A673 (cell line): Measurements from ENCODE around the gene NHLRC4. TPM values are rescaled to one million over a fixed set of nuclear protein-coding genes. Genes with fewer than 3 reads are reported as not detected.

Experiments
- BruUV-seq: library from RNA; stranded (reverse); fragments of 400-500 nt; replicated peaks from 2 replicates; lab custom pipeline; 2021; lab: Mats Ljungman, UMichigan
- CTCF ChIA-PET: fragments of 300-600 bp; sonication (Branson Sonifier 250); formaldehyde crosslinking; loops from one replicate; lab custom pipeline; 2022; ENCODE audit warnings: antibody characterized with exemption; lab: Charles Lee
- POLR2A ChIA-PET: fragments of 300-600 bp; sonication (Branson Sonifier 250); formaldehyde crosslinking; loops from one replicate; lab custom pipeline; 2022; ENCODE audit warnings: antibody characterized with exemption; ENCODE audit not compliant: low non-redundant PET; lab: Charles Lee
- DNase-seq: peaks from one replicate; pipeline ENCODE4 v3.0.0-alpha.2; 2015; ENCODE audit warnings: low spot score
- H3K27ac ChIP-seq: fragments of 200-600 bp; sonication (generic); 2 replicates; pipeline ENCODE4 v1.5.1; 2016; ENCODE audit warnings: mixed run types, low read depth, mild to moderate bottlenecking, mixed read lengths, antibody characterized with exemption, low read length; ENCODE audit not compliant: poor library complexity, severe bottlenecking
- H3K27me3 ChIP-seq: fragments of 200-600 bp; sonication (generic); replicated peaks from 2 replicates; pipeline ENCODE4 v1.6.1; 2017; ENCODE audit warnings: mixed run types, low read depth, mild to moderate bottlenecking, mixed read lengths, antibody characterized with exemption, low read length; ENCODE audit not compliant: insufficient read depth, poor library complexity
- H3K36me3 ChIP-seq: fragments of 200-600 bp; sonication (generic); 2 replicates; pipeline ENCODE4 v1.6.1; 2016; ENCODE audit warnings: mixed run types, mild to moderate bottlenecking, mixed read lengths, antibody characterized with exemption, low read length; ENCODE audit not compliant: insufficient read depth, poor library complexity, severe bottlenecking
- H3K4me1 ChIP-seq: fragments of 200-600 bp; sonication (generic); 2 replicates; pipeline ENCODE4 v1.6.1; 2017; ENCODE audit warnings: mixed run types, mild to moderate bottlenecking, mixed read lengths, antibody characterized with exemption, low read length; ENCODE audit not compliant: insufficient read depth, poor library complexity, severe bottlenecking
- H3K4me3 ChIP-seq: fragments of 200-600 bp; sonication (generic); 2 replicates; pipeline ENCODE4 v1.5.1; 2016; ENCODE audit warnings: low read depth, mixed run types, mild to moderate bottlenecking, mixed read lengths, low read length; ENCODE audit not compliant: poor library complexity, severe bottlenecking
- H3K9me3 ChIP-seq: fragments of 200-600 bp; sonication (generic); 2 replicates; pipeline ENCODE4 v1.6.1; 2016; ENCODE audit warnings: mixed run types, low read depth, mild to moderate bottlenecking, mixed read lengths, antibody characterized with exemption, low read length; ENCODE audit not compliant: poor library complexity, severe bottlenecking
- EZH2 ChIP-seq: fragments of 200-600 bp; sonication (generic); IDR thresholded peaks from 2 replicates; pipeline ENCODE4 v1.6.1; 2017; ENCODE audit warnings: borderline replicate concordance, low read depth, mild to moderate bottlenecking, mixed read lengths, antibody characterized with exemption, low read length; ENCODE audit not compliant: poor library complexity, severe bottlenecking
- intact Hi-C: fragments of 100-400 bp; cut with micrococcal nuclease; formaldehyde crosslinking; loops from one replicate; pipeline ENCODE4 v1.10.0; 2022; ENCODE audit not compliant: unreplicated experiment
- total RNA-seq: library from RNA; stranded (reverse); gene quantifications from 2 replicates; pipeline ENCODE4 v1.2.3, GENCODE V29; 2021
- TF ChIP-seq, protein P1 (sequence below): fragments of 300-800, 200-600 bp; sonication (generic); conservative IDR thresholded peaks from 2 replicates; pipeline ENCODE4 v1.5.1; 2017; ENCODE audit warnings: low read depth, mild to moderate bottlenecking, antibody characterized with exemption, low read length, moderate library complexity, mixed read lengths

NHLRC4 gene
- total RNA-seq, 1 experiment from 2014 or later: 0.21 TPM

DNA sequence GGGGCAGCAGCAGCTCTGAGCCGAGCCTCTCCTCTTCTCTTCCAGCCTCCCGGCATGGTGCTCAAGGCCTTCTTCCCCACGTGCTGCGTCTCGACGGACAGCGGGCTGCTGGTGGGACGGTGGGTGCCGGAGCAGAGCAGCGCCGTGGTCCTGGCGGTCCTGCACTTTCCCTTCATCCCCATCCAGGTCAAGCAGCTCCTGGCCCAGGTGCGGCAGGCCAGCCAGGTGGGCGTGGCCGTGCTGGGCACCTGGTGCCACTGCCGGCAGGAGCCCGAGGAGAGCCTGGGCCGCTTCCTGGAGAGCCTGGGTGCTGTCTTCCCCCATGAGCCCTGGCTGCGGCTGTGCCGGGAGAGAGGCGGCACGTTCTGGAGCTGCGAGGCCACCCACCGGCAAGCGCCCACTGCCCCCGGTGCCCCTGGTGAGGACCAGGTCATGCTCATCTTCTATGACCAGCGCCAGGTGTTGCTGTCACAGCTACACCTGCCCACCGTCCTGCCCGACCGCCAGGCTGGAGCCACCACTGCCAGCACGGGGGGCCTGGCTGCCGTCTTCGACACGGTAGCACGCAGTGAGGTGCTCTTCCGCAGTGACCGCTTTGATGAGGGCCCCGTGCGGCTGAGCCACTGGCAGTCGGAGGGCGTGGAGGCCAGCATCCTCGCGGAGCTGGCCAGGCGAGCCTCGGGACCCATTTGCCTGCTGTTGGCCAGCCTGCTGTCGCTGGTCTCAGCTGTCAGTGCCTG is 7.4 kb downstream of the NHLRC4 start:
- CTCF ChIA-PET: no interaction called here
- Histone ChIP-seq H3K4me1 (no peaks in the 10 kb centered on the region), H3K36me3 (no peaks in the 10 kb centered on the region), H3K27ac (no peak overlapping the region), H3K4me3 (no peak overlapping the region), H3K27me3 (no peaks in the 10 kb centered on the region), H3K9me3 (no peaks in the 10 kb centered on the region)
- intact Hi-C loops: no loop called here
- BruUV-seq: no TSS peak
- no peak for TF ChIP-seq EZH2
- TF ChIP-seq, protein P1, sequence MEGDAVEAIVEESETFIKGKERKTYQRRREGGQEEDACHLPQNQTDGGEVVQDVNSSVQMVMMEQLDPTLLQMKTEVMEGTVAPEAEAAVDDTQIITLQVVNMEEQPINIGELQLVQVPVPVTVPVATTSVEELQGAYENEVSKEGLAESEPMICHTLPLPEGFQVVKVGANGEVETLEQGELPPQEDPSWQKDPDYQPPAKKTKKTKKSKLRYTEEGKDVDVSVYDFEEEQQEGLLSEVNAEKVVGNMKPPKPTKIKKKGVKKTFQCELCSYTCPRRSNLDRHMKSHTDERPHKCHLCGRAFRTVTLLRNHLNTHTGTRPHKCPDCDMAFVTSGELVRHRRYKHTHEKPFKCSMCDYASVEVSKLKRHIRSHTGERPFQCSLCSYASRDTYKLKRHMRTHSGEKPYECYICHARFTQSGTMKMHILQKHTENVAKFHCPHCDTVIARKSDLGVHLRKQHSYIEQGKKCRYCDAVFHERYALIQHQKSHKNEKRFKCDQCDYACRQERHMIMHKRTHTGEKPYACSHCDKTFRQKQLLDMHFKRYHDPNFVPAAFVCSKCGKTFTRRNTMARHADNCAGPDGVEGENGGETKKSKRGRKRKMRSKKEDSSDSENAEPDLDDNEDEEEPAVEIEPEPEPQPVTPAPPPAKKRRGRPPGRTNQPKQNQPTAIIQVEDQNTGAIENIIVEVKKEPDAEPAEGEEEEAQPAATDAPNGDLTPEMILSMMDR: no peak
- POLR2A ChIA-PET: no interaction called here
- DNase-seq: no peak

DNA sequence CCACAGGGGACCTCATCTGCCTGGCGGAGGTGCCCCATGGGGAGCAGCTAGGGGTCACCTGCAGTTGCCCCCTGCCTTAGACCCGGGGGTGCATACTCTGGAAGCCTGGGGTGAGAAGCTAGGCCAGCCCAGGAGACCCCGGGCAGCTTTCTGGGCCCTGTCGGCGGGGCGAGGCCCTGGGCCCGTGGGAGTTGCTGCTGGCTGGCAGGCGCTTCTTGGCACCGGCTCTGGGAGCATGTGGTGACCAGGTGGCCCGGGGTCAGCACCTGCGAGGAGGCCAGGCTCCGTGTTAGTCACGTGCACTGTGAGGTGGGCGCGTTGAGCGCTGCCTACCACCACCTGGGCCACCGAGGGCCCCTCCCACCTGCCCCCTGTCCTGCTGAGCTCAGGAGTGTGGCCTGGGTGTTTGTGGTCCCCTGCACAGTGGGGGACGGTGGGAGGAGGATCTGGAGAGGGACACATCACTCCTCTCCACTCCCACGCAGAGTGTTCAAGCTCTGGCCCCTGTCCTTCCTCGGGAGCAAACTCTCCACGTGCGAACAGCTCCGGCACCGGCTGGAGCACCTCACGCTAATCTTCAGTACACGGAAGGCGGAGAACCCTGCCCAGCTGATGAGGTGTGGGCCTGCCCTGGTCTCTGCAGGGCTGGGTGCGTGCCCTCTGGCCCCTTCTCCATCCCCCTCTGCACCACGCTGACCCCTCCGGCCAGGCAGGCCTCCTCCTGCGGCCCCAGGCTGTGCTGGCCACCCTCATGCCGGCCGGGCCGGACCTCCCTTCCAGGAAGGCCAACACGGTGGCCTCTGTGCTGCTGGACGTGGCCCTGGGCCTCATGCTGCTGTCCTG is 8.8 kb downstream of the NHLRC4 start:
- ChIA-PET CTCF (no interaction called here), POLR2A (no interaction called here)
- intact Hi-C loops: no loop called here
- no TSS peak for BruUV-seq
- TF ChIP-seq EZH2: no peak
- TF ChIP-seq, protein P1: no peak
- H3K4me1 ChIP-seq: no peaks in the 10 kb centered on the region
- no peak overlapping the region for H3K4me3 ChIP-seq
- H3K36me3 ChIP-seq: no peaks in the 10 kb centered on the region
- H3K9me3 ChIP-seq: no peaks in the 10 kb centered on the region
- H3K27ac ChIP-seq: no peak overlapping the region
- no peaks in the 10 kb centered on the region for H3K27me3 ChIP-seq
- no peak for DNase-seq

DNA sequence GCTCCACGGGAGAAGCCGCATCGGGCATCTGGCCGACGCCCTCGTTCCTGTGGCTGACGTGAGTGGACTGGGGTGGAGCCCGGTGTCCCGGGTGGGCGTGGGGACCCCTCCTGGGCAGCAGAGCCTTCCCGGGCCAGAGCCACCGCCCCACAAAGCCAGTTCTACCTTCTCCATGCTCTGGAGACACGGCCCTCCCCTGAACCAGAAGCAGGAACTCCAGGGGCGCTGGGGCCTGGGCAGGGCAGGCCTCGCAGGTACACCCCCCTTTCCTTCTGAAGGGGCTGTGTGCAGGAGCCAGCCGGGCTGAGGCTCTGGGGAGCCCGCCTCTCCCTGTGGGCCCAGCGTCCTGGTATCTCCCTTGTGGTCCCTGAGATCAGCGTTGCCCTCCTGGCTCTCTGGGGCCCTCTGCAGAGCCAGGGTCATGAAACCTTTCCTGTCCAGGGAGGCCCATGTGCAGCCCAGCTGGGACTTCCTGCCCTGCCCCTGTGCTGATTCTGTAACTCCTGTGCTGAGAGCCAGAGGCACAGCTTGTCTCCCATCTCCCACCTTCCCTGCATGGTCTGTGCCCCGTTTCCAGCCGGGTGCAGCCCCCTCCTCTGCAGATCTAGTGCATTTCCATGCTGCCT is 9.5 kb downstream of the NHLRC4 start:
- no peaks in the 10 kb centered on the region for H3K36me3 ChIP-seq
- no peaks in the 10 kb centered on the region for H3K27me3 ChIP-seq
- ChIA-PET POLR2A (no interaction called here), CTCF (no interaction called here)
- no peak for DNase-seq
- no peaks in the 10 kb centered on the region for H3K9me3 ChIP-seq
- intact Hi-C loops: no loop called here
- no peak for TF ChIP-seq EZH2
- TF ChIP-seq, protein P1: no peak
- H3K4me3 ChIP-seq: no peak overlapping the region
- BruUV-seq: no TSS peak
- no peak overlapping the region for H3K27ac ChIP-seq
- H3K4me1 ChIP-seq: no peaks in the 10 kb centered on the region
